Large intestine (tissue), 3 donors: ENCODE measurements around the gene SPOUT1. TPM values are rescaled to one million over a fixed set of nuclear protein-coding genes. Genes with fewer than 3 reads are reported as not detected.

Source experiments
- DNase-seq, 2 donors: peaks; one replicate each; pipeline versions ENCODE4 v3.0.0 to v3.0.0-alpha.2; 2013
- H3K27ac ChIP-seq: one replicate; pipeline ENCODE4 v1.5.1; 2013; ENCODE audit warnings: low read length
- H3K27me3 ChIP-seq: 2 replicates; pipeline ENCODE4 v1.6.1; 2013; ENCODE audit warnings: low read length; ENCODE audit not compliant: control insufficient read depth, insufficient read depth
- H3K36me3 ChIP-seq: 2 replicates; pipeline ENCODE4 v1.6.1; 2013; ENCODE audit warnings: low read length; ENCODE audit not compliant: control insufficient read depth, insufficient read depth
- H3K4me1 ChIP-seq: one replicate; pipeline ENCODE4 v1.6.1; 2013; ENCODE audit warnings: low read length; ENCODE audit not compliant: control insufficient read depth, insufficient read depth
- H3K4me3 ChIP-seq: one replicate; pipeline ENCODE4 v1.5.1; 2013; ENCODE audit warnings: low read length
- H3K9me3 ChIP-seq: one replicate; pipeline ENCODE4 v1.6.1; 2013; ENCODE audit warnings: mild to moderate bottlenecking, low read depth, low read length, moderate library complexity; ENCODE audit not compliant: control insufficient read depth
- WGBS: methylation state at CpG from one replicate; pipeline ENCODE4 v1.1.5; 2013; ENCODE audit warnings: low lambda C conversion rate; ENCODE audit not compliant: insufficient coverage; 5-methylcytosine and 5-hydroxymethylcytosine counted together
- polyA plus RNA-seq: library from polyadenylated mRNA; unstranded; fragments of 120-200 nt; gene quantifications from one replicate; pipeline ENCODE4 v1.2.1, GENCODE V29; 2013

Gene SPOUT1
- polyA plus RNA-seq, 1 donor = 36.2 TPM

DNA sequence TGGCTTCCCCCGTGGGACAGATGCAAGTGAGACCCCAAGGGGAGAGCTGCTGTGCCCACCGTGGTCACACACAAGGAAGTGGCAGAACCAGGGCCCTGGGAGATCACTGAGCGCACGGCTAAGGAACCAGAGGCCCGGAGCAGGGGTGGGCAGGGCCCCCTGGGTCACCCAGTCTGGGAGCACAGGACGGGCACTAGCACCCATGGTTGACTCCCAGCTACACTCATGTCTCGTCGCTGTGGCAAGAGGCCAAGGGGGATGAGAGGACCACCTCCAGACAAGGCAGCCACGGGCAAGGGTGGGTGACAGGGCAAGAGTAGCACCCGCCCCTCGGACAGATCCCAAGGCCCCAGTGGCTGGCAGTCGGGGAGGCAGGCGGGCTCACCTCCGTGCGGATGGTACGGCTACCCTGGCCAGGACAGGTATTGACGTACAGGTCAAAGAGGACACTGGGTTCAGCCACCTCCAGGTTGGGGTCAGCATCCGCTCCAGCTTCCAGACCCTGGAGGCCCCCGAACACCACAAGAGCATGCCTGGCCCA lies 6.2 kb downstream of the SPOUT1 start:
- H3K9me3 ChIP-seq = no peaks in the 10 kb centered on the region
- peaks cover 57% of the 10 kb centered on the region for H3K36me3 ChIP-seq
- no peak for DNase-seq
- no CpG with 5 or more reads among the region's 19 CpGs for WGBS
- peaks cover 14% of the 10 kb centered on the region for H3K4me1 ChIP-seq
- no peak overlapping the region for H3K4me3 ChIP-seq
- no peaks in the 10 kb centered on the region for H3K27me3 ChIP-seq
- no peak overlapping the region for H3K27ac ChIP-seq

DNA sequence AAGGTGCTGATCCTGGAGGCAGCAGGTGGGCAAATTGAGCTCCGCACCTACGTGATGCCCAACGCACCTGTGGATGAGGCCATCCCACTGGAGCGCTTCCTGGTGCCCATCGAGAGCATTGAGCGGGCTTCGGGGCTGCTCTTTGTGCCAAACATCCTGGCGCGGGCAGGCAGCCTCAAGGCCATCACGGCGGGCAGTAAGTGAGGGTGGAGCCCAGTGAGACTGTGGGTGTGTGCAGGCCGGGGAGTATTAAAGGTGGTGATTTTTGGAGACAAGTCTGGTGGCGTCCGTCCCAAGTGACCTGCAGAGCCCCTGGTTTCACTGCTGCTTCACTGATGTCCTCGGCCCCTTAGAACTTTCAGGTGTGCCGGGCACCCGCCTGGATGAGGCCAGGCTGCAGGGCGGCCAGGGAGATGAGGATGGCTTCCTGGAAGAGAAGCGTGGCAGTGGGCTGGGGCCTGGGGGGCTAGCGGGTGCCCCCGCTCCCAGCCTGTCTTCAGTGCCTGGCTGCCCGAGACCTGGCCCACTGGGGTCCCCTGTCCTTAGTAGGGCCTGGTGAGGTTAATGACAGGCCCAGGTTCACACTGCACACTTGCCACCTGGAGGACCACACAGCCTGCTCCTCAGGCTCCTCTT lies 7.1 kb downstream of the SPOUT1 start:
- no CpG with 5 or more reads among the region's 22 CpGs for WGBS
- Histone ChIP-seq H3K4me3 (no peak overlapping the region), H3K36me3 (peaks cover 57% of the 10 kb centered on the region), H3K9me3 (peaks cover 2% of the 10 kb centered on the region), H3K4me1 (peaks cover 10% of the 10 kb centered on the region), H3K27me3 (no peaks in the 10 kb centered on the region), H3K27ac (no peak overlapping the region)
- DNase-seq = no peak

DNA sequence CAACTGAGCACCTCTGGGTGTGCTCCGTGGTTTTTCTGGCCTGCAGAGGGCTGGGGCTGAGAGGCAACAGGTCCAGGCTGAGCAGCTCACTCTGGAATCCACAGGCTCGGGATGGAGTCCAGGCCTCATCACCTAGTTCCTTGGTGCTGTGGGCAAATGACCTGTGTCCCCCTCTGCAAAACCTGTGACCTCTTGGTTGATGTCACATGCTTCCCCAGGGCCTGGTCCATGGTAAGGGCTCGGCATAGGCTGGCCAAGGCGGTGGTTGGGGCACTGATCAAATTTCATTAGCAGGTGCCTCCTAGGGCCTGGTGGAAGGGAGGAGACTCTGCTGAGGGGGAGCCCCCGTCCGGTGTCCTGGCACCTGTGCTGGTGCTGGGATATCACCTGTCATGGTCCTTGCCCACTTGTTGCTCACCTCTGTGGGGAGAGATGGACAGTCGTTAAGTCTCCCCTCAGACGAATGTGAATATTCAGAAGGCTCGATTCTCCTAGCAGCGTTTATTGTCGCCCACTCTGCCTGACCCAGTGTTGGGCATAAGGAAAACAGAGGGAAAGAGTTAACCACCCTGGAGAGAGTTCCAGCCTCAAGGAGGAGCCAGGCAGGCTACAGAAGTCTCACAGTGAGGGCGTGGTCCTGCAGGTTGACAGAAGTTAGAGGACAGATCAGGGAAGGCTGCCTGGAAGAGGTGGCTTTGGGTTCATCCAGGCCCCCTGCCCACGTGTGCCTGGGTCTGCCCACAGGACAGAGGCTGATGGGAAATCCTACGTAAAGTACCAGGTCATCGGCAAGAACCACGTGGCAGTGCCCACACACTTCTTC lies 7.8 kb downstream of the SPOUT1 start:
- Histone ChIP-seq H3K27me3 (no peaks in the 10 kb centered on the region), H3K4me1 (peaks cover 10% of the 10 kb centered on the region), H3K9me3 (peaks cover 6% of the 10 kb centered on the region), H3K36me3 (peaks cover 54% of the 10 kb centered on the region), H3K4me3 (no peak overlapping the region), H3K27ac (no peak overlapping the region)
- no CpG with 5 or more reads among the region's 16 CpGs for WGBS
- no peak for DNase-seq

DNA sequence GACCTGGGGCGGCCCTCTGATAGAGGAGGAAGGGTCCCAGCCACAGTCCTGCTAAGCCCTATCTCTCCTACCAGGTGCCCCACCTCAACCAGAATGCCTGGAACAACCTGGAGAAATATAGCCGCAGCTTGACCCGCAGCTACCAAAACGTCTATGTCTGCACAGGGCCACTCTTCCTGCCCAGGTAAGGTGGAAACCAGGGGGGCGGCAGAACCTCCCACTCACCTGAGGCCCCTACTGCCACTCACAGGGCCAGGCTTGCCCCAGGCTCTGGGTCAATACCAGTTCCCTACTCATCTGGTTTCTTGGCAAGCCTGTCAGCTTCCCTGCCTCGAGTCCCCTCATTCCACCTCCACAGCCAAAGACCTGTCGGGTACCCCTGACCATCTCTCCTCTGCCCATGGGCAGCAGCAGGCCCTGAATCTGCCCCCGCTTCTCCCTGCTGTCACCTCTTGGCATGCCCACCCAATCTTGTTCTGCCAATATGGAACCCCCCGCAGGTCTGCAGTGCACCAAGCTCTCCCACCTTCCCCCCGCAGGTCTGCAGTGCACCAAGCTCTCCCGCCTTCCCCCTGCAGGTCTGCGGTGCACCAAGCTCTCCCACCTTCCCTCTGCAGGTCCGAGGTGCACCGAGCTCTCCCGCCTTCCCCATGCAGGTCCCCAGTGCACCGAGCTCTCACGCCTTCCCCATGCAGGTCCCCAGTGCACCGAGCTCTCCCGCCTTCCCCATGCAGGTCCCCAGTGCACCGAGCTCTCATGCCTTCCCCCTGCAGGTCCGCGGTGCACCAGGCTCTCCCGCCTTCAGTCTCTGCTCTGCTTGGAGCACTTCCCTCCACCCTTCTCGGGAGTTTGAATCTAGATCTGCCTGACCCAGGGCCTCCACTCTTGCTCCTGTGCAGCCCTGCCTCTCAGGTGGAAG lies 8.7 kb downstream of the SPOUT1 start:
- Histone ChIP-seq H3K27me3 (no peaks in the 10 kb centered on the region), H3K27ac (no peak overlapping the region), H3K9me3 (peaks cover 6% of the 10 kb centered on the region), H3K4me1 (peaks cover 10% of the 10 kb centered on the region), H3K36me3 (peaks cover 45% of the 10 kb centered on the region), H3K4me3 (no peak overlapping the region)
- WGBS = 87% methylated on average over 3 of the region's 24 CpGs
- no peak for DNase-seq

DNA sequence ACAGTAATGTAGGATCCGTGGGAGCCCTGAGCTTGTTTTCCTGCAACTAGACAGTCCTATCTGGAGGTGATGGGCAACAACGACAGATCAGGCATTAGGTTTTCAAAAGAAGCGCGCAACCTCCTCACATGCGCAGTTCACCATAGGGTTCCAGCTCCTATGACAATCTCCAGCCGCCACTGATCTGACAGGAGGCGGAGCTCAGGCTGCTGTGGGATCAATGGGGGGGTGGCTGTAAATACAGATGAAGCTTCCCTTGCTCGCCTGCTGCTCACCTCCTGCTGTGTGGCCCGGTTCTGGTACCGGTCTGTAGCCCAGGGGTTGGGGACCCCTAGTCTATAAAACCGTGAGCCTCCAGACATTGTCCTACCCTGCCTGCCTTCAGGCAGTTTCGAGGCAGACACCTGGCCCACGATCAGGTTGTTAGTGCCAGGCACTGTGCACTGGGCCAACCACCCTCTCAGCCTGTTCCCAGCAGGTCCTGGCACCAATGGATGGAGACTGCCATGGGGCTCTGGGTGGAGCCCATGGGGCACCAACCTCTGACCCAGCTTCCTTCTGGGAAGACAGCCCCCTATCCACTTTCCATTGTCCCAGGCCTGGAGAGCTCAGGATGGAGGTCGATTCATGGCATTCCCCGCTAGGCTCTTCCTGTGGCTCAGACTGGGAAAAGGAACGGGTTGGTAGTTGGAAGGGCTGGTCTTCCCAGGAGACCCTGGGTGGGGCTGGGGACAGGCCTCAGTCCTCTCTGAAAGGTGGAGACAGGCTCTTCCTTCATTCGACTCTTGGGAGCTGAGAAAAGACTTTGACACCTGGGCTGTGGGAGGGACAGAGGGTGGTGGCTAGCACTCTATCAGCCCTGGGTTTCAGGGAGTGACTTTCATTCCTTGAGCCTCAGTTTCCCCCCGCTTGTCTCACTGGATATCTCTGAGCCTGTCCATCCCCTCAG lies 9.6 kb downstream of the SPOUT1 start:
- Histone ChIP-seq H3K9me3 (peaks cover 6% of the 10 kb centered on the region), H3K36me3 (peaks cover 40% of the 10 kb centered on the region), H3K27me3 (no peaks in the 10 kb centered on the region), H3K27ac (no peak overlapping the region), H3K4me1 (peaks cover 10% of the 10 kb centered on the region), H3K4me3 (no peak overlapping the region)
- peak in 1 of 2 donors; percentile 32 for DNase-seq
- no CpG with 5 or more reads among the region's 18 CpGs for WGBS

DNA sequence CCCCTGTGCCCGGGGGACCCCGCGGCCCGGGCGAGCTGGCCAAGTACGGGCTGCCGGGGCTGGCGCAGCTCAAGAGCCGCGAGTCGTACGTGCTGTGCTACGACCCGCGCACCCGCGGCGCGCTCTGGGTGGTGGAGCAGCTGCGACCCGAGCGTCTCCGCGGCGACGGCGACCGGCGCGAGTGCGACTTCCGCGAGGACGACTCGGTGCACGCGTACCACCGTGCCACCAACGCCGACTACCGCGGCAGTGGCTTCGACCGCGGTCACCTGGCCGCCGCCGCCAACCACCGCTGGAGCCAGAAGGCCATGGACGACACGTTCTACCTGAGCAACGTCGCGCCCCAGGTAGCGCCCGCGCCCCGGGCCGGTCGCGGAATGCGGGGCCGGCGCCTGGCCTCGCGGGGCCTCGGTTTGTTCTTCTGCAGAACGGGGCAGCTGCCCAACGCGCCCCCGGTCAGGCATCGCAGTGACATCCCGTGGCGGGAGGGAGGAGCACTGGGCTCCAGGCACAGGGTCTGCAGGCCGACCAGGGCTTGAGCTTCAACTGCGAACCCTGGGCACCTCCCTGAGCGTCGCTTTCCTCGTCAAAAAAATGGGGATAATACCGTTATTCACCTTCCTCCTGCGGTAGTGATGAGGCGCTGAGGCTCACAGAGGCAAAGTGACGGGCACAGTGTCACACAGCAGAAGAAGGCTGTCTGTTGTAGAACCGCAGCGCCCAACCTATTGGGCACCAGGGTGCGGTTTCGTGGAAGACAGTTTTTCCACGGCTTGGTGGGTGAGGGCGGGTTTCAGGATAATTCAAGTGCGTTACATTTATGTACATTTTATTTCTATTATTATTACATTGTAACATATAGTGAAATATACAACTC lies 10.5 kb downstream of the SPOUT1 start:
- Histone ChIP-seq H3K9me3 (peaks cover 6% of the 10 kb centered on the region), H3K27ac (no peak overlapping the region), H3K27me3 (no peaks in the 10 kb centered on the region), H3K4me3 (peak overlapping the region; percentile 39), H3K36me3 (peaks cover 31% of the 10 kb centered on the region), H3K4me1 (peaks cover 10% of the 10 kb centered on the region)
- no CpG with 5 or more reads among the region's 90 CpGs for WGBS
- peak in 1 of 2 donors; percentile 65 for DNase-seq

DNA sequence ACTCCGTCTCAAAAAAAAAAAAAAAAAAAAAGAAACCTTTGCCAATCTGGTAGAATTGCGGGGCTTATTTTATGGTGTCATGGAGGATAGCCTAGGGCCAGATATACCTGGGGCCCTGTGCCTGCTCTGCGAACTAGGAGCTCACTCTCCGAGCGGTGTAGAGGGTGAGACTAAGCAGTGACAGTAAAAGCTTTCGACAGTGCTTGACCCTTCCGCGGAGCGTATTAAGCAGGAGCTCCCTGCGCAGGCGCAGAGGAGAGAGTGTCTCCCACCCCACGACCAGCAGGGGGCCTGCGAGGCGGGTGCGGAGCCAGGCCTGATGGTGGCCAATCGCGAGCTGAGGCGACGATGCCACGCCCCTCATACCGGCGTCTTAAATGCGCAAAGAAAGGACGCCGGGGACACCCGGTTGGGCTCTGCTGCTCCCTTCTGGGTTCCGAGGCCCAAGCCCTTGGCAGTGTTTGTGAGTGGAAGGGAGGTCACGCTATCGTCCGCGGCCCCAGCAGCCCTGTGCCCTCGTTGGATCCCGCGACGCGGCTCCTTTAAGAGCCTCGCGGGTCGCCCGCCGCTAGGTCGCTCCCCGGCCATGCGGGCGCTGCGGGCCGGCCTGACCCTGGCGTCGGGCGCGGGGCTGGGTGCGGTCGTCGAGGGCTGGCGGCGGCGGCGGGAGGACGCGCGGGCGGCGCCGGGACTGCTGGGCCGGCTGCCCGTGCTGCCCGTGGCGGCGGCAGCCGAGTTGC lies 11.3 kb downstream of the SPOUT1 start, which contains the start of gene ENDOG:
Gene ENDOG, plus strand, starts transcription at position 402 of the 740 bp plus-strand sequence. Its CDS starts 185 bp downstream, at position 587.
- Histone ChIP-seq H3K27me3 (no peaks in the 10 kb centered on the region), H3K9me3 (peaks cover 6% of the 10 kb centered on the region), H3K4me1 (peaks cover 10% of the 10 kb centered on the region), H3K4me3 (peak within 1 kb of the TSS; percentile 51), H3K27ac (peak within 1 kb of the TSS; percentile 53), H3K36me3 (peaks cover 23% of the 10 kb centered on the region)
- no CpG with 5 or more reads among the region's 70 CpGs for WGBS
- DNase-seq = peak; percentile 98

DNA sequence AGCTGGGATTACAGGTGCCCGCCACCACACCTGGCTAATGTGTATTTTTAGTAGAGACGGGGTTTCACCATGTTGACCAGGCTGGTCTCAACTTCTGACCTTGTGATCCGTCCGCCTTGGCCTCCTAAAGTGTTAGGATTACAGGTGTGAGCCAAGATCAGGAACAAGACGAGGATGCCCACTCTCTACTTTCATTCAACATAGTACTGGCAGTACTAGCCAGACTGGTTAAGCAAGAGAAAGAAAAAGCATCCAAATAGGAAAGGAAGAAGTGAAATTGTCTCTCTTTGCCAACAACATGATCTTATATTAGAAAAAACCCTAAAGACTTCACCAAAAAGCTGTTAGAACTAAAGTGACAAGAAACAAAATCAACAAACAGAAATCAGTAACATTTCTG lies 18.7 kb downstream of the SPOUT1 start:
- WGBS = 75% methylated on average over 1 of the region's 5 CpGs
- no peaks in the 10 kb centered on the region for H3K9me3 ChIP-seq
- H3K27me3 ChIP-seq = no peaks in the 10 kb centered on the region
- DNase-seq = no peak
- H3K4me1 ChIP-seq = no peaks in the 10 kb centered on the region
- no peak overlapping the region for H3K27ac ChIP-seq
- peaks cover 29% of the 10 kb centered on the region for H3K36me3 ChIP-seq
- H3K4me3 ChIP-seq = no peak overlapping the region
